Measurements from ENCODE around the gene LAPTM5.

DNA sequence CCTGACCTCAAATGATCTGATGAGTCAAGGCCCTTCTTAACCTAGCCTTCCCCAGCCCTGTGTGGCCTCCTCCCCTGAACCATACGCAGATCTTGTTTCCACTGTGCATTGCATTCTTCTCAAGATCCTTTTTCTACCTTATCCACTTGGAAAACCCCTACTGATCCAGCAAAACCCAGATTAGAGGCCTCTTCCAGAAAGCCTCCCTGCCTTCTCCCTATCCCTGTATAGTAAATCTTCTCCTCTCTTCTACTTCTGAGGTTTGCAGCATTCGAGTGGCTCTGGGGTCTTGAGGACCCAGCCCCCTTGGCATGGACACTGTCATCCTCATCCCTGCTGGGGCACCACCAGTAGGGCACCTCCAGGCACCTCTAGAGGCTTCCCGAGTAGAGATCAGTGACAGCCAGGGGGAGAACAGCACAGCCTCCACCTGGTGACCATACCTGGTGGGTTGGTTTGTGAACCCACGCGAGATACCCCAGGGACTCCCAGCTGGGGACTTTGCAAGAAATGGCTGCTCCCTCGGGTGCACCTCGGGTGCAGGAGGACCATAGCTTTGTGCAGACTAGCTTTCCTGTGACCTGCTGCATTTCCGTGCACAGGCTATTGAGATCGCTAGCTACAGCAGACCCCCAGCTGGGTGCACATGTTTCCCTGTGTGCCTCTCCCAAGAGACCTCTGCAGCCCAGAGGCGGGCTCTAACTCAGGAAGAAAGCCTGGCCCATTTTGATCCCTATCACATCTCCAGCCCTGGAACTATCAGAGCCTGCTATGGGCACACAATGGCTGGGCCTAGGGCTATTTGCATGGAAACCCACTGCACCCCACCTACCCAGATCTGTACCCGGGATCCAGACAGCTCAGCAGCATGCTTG, 68.4 kb downstream of the LAPTM5 start:
- no peak for TF ChIP-seq POLR2AphosphoS5 (IDR thresholded peaks at IDR 0.05; ENCODE audit: insufficient read depth, low read depth, low read length)
- TF ChIP-seq, protein P1, sequence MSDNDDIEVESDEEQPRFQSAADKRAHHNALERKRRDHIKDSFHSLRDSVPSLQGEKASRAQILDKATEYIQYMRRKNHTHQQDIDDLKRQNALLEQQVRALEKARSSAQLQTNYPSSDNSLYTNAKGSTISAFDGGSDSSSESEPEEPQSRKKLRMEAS (IDR thresholded peaks at IDR 0.05; ENCODE audit: insufficient read depth, insufficient read length): no peak
- TF ChIP-seq POLR2A (IDR thresholded peaks at IDR 0.05; ENCODE audit: low read depth, low read length): no peak
- TF ChIP-seq, protein P2, sequence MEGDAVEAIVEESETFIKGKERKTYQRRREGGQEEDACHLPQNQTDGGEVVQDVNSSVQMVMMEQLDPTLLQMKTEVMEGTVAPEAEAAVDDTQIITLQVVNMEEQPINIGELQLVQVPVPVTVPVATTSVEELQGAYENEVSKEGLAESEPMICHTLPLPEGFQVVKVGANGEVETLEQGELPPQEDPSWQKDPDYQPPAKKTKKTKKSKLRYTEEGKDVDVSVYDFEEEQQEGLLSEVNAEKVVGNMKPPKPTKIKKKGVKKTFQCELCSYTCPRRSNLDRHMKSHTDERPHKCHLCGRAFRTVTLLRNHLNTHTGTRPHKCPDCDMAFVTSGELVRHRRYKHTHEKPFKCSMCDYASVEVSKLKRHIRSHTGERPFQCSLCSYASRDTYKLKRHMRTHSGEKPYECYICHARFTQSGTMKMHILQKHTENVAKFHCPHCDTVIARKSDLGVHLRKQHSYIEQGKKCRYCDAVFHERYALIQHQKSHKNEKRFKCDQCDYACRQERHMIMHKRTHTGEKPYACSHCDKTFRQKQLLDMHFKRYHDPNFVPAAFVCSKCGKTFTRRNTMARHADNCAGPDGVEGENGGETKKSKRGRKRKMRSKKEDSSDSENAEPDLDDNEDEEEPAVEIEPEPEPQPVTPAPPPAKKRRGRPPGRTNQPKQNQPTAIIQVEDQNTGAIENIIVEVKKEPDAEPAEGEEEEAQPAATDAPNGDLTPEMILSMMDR (IDR thresholded peaks at IDR 0.05; ENCODE audit: extremely low read depth in 1 of 2, insufficient read depth in 1 of 2, low read depth in 1 of 2, low read length in 2 of 2): no peak
